ENCODE results near the gene SIRPB2.

- TF ChIP-seq POLR2A (IDR thresholded peaks at IDR 0.05; ENCODE audit: low read depth, low read length) (no peak), POLR2AphosphoS5 (IDR thresholded peaks at IDR 0.05; ENCODE audit: low read depth, low read length) (no peak)
Measured at GRCh38 chr20:1496930-1497329, 5.7 kb upstream of the SIRPB2 start.

Data from GM12892 (cell line).